ENCODE data around the gene SERPINB3.
"Not testable (repeated sequence)": the region's sequence is repeated elsewhere in the genome, so short reads cannot be mapped to it uniquely, and the experiment has no call there.

The SERPINB3 gene

DNA sequence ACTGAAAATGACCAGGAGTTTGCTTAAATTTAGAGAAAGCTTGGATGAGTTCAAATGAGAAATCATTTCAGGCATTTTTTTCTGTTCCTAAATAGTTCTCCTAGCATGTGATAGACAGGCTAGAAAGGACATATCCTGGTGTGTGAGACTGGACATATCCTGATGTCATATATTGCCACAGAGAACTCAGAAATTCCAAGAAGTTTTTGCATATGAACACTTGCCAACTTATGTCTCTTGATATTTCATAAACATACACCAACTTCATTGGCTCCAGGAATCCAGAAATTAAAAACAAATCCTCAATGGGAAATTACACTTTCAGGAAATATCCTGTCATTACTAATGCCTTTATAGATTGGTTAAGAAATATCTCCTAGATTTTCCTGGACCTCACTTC lies 14.8 kb downstream of the SERPINB3 start:
- DNase-seq (ENCODE audit: low read depth in 2 of 2), result no peak

DNA sequence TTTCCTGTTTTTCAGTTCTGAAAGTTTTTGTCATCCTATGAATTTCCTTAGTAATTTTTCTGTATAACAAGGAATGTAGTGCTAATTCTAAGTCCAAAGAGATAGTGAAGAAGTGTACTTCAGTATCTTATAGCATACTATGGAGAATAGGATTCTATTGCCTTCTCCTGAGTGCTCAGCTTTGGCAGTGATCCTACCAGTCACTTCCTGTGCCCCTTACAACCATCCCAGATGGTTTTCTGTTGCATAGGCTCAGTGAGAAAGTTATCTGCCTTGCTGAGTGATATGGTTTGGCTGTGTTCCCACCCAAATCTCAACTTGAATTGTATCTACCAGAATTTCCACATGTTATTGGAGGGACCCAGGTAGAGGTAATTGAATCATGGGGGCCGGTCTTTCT lies 17.0 kb downstream of the SERPINB3 start:
- not testable (repeated sequence) for DNase-seq (ENCODE audit: low read depth in 2 of 2)

DNA sequence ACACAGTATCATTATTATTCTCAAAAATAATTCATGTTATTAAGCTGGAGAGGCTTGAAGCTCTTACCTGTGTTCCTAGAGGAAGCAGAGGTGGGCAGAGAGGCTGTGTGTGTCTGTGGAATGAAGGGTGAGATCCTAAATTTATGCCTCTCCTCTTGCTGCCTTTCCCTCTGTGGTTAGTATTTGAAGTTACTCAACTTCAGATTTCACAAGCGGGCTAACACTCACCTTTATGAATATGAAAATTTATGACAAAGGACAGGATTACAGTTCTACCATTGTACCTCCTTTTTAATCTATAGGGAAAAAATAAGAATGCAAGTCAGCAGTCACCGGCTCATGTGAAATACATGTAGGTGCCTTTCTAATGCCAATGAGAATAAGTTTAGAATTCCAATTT lies 17.6 kb downstream of the SERPINB3 start, which contains the start of gene SERPINB4:
Gene SERPINB4, minus strand, starts transcription at position 115 of the 400 bp plus-strand sequence. CDS start 679 bp downstream, outside the sequence.
- not testable (repeated sequence) for DNase-seq (ENCODE audit: low read depth in 2 of 2)

- not testable (repeated sequence) for DNase-seq (ENCODE audit: low read depth in 2 of 2)
These were observed 18.9 kb downstream of the SERPINB3 start for GRCh38 chr18:63642668-63643356.

DNA sequence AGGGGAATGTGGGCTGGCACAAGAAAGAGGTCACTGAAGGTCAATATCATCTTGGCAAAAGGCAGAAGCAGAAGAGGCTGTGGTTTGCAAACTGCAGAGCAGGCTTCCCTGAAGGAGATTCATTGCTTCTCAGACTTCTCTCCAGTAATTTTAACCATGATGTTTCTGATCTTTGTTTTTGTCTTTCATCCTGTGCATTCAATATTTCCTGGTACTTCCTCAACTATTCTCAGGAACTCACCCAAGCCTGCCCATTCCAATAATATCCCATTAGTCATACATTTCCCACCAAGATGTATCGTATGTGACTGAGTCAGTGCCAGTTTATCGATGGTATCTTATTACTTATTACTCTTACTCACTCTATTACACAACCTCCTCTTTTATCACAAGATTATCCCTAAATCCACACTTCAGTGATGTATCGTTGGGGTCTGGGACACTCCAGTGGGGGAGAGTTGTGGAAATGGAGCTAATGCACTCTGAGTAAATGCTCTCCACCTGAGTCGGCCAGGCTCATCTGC lies 20.5 kb downstream of the SERPINB3 start:
- not testable (repeated sequence) for DNase-seq (ENCODE audit: low read depth in 2 of 2)

DNA sequence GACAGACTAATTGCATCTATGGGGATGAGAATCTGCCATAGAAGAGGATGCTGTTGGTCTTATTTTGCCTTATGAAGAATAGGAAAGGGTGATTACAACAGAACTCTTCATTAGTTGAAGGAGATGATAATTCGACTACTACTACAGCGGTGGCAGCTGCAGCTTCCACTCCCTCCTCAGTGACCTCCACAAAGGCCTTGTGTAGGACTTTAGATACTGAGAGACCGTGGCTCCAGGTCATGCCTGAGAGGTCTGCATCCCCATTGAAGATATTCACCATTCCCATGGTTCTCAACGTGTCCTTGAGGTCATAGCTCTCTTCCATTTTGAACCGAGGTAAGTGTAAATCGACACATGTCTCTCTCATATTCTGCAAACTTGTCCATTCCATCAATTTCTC lies 24.0 kb downstream of the SERPINB3 start:
- DNase-seq (ENCODE audit: low read depth in 2 of 2), result no peak

DNA sequence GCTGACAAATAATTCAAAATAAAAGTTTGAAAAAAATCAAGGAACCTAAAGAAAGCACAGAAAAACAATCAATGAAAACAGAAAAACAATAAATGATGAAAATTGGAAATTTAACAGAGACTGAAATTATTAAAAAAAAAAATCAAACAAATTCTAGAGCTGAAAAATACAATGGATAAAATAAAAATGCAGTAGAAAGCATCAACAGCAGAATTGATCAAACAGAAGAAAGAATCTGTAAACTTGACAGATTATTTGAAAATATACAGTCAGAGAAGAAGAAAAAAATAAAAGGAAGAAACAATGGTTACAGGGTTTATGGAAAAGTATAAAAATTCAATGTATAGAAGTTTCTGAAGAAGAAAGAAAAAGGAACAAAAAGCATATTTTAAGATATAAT lies 33.9 kb downstream of the SERPINB3 start:
- no peak for DNase-seq (ENCODE audit: low read depth in 2 of 2)

DNA sequence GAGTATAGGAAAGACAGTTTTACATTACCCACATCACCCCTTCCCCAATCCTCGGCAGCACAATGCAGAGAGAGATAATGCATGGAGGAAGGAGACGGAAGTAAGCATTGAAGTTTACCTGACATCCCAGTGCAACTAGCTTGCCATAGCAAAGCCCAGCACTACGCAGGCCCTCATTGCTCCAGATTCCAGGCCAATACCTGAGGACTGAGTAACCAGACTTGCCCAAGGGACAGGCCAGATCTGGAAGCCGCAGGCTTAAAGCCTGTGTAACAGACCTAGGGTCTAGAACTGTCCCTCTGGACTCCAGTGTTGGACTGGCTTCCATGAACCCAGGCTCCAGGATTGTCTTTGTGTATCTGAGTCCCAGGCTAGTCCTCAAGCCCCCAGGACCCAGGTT lies 35.3 kb downstream of the SERPINB3 start:
- DNase-seq (ENCODE audit: low read depth in 2 of 2), result no peak

DNA sequence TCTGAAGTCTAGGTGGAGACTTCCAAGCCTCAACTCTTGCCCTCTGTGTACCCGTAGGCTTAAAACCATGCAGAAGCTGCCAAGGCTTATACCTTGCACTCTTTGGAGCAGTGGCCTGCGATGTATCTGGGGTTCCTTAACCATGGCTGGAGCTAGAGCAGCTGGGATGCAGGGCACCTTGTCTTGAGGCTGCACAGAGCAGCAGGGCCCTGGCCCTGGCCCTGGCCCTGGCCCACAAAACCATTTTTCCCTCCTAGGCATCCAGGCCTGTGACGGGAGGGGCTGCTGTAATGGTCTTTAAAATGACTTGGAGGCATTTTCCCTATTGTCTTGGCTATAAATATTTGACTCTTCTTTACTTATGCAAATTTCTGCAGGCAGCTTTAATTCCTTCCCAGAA lies 36.8 kb downstream of the SERPINB3 start:
- DNase-seq (ENCODE audit: low read depth in 2 of 2), result no peak

DNA sequence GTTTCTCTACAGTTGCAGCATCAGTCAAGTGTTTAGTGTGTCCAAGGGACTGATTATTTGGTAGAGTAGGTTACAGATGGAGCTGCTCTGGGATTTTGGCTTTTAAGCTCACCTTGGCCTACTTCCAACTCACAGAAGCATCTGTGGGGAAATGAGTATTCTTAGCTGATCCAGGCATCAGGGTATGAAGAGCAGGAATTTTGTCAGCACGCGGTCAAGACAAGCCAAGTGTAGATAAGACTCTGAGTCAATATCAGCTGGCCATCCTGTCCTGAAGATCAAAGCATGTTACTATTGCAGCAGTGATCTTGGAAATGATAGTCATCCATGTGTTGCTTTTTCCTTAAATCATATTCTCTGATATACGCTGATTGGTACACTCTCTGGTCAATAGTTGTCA lies 42.0 kb downstream of the SERPINB3 start:
- no peak for DNase-seq (ENCODE audit: low read depth in 2 of 2)

DNA sequence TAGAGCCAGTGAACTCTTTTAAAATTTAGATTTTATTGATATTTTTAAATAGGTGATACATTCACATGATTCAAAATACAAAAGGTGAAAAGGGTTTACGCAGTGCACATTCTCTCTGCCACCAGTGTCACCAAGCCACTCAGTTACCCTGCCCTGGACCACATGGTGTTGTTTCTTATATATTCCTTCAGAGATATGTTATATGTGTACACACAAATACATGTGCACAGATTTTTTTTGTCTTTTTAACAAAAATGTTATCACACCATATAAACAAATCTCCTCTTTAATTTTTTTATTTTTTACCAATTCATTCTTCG lies 43.8 kb downstream of the SERPINB3 start:
- no peak for DNase-seq (ENCODE audit: low read depth in 2 of 2)

DNA sequence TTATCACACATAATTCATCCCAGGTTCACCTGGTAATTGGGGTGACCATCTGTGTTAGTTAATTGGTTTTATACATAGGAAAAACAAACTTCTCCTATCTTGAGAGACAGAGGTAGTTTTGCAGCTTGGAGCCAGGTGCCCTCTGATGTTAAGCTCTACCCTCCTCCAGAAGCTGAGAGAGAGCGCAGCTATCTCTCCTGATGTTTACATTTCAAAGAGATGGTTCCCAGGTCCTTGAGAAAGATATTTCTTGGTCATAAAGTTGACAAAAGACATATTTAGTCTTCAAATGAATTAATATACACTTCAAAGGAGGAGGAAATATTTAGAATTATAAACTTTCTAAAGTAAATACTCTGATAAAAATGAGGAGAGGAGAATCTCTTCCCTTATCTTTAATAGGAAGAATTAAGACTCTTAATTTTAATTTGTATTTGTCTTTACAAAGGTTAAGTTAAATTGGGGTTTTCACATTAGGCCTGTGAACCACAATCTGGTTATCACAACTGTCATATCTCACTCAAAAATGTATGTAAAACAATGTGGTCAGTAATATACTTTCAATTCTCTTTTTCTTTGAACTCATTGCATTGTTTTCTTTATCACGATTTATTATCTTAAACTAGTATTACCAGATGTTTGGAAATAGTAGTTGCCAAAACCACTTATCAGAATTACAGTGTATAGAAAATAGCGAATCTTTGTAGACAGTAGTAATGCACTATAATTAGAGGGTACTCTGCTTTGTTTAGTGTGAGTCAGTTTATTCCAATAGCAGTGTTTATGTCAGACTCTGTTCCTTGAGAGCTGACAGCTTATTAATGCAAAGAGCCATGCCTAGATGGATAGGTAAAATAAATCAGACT lies 44.4 kb downstream of the SERPINB3 start:
- no peak for DNase-seq (ENCODE audit: low read depth in 2 of 2)

DNA sequence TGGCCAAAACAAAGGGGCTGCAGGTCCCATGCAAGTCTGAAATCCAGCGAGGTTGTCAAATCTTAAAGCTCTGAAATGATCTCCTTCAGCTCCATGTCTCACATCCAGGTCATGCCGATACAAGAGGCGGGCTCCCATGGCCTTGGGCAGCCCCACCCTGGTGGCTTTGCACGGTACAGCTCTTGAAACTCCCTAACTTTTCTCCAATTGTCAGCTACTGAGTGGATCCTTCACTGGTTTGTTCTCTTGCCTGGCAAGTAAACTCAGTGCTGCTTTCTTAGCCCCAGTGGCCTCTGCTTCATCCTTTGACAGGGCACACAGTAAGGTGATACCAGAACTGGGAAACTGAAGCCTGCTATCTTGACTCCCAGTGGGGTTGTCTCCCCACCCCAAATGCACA lies 48.3 kb downstream of the SERPINB3 start:
- DNase-seq (ENCODE audit: low read depth in 2 of 2), result no peak

DNA sequence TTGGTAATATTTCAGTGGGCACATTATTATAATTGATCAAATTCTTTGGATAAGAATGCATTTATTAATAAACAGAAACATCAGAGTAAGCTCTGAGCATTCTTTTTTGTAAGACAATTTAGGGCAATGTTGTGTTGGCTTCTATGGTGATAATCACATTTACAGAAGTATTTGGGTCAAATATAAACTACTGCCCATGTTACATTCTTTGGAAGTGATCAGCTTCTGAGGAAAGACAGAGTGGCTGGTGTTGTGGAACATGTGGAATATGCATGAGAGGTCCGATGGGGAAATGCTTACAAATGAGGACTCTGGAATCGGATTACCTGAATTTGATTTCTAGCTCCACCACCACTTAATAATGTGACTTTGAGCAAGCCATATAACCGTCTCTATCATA lies 55.2 kb downstream of the SERPINB3 start:
- DNase-seq (ENCODE audit: low read depth in 2 of 2), result no peak

Data from stimulated activated CD8-positive, alpha-beta memory T cell treated with anti-CD3 and anti-CD28 coated beads, Interleukin-2, amount 100 ng/mL, for 48 hours (primary cell).